Activated naive CD8-positive, alpha-beta T cell treated with anti-CD3 and anti-CD28 coated beads, Interleukin-2, amount 10 ng/mL, durations not matched to agents 7 days and 5 days (primary cell): ENCODE results near the gene PLEKHH1. TPM values are rescaled to one million over a fixed set of nuclear protein-coding genes. Genes with fewer than 3 reads are reported as not detected.
"Not testable (repeated sequence)": the region's sequence is repeated elsewhere in the genome, so short reads cannot be mapped to it uniquely, and the experiment has no call there.

Source experiments
- ATAC-seq: fragments of 150-1000 bp; cut with Tn5 transposase; one replicate; pipeline ENCODE4 v1.10.0; 2021; ENCODE audit warnings: low read depth, moderate library complexity
- POLR2A ChIA-PET: fragments of 350-600 bp; sonication (Branson Sonifier 250); formaldehyde crosslinking; loops from one replicate; lab custom pipeline; 2021; ENCODE audit warnings: antibody characterized with exemption; lab: Charles Lee
- DNase-seq: peaks from one replicate; pipeline ENCODE4 v3.0.0; 2021
- H3K27ac Mint-ChIP-seq: one replicate; pipeline ENCODE4 v1.8.0; 2022; ENCODE audit warnings: mild to moderate bottlenecking, mixed read lengths
- H3K27me3 Mint-ChIP-seq: one replicate; pipeline ENCODE4 v1.8.0; 2022; ENCODE audit warnings: mild to moderate bottlenecking, moderate library complexity, mixed read lengths
- H3K36me3 Mint-ChIP-seq: one replicate; pipeline ENCODE4 v1.8.0; 2021; ENCODE audit warnings: mild to moderate bottlenecking, mixed read lengths
- H3K4me1 Mint-ChIP-seq: one replicate; pipeline ENCODE4 v1.8.0; 2021; ENCODE audit warnings: mixed read lengths
- H3K4me3 Mint-ChIP-seq: one replicate; pipeline ENCODE4 v1.8.0; 2022; ENCODE audit warnings: mild to moderate bottlenecking, moderate library complexity, mixed read lengths
- H3K9me3 Mint-ChIP-seq: one replicate; pipeline ENCODE4 v1.8.0; 2021; ENCODE audit warnings: mixed read lengths
- total RNA-seq, 2 experiments: library from RNA; stranded (reverse); gene quantifications; one replicate each; pipeline ENCODE4 v1.2.3, GENCODE V29; 2021

PLEKHH1 gene
- total RNA-seq, 2 experiments from 2014 or later = 0.68 to 1.0 TPM

GRCh38 chr14:67528276-67528675 lies 4.8 kb upstream of the PLEKHH1 start:
- H3K27me3 Mint-ChIP-seq = peaks cover 58% of the 10 kb centered on the region
- peaks cover 5% of the 10 kb centered on the region for H3K4me1 Mint-ChIP-seq
- H3K36me3 Mint-ChIP-seq = no peaks in the 10 kb centered on the region
- H3K4me3 Mint-ChIP-seq = no peak overlapping the region
- DNase-seq = no peak
- ATAC-seq = no peak
- no peaks in the 10 kb centered on the region for H3K9me3 Mint-ChIP-seq
- H3K27ac Mint-ChIP-seq = no peak overlapping the region
- POLR2A ChIA-PET = interaction anchor here (1.1 kb wide), 1 partner anchor 72 kb away, joined by 4 read pairs; the partner anchor contains the start of gene PIGH

GRCh38 chr14:67529947-67530935 lies 2.8 kb upstream of the PLEKHH1 start:
- H3K4me1 Mint-ChIP-seq = peaks cover 6% of the 10 kb centered on the region
- POLR2A ChIA-PET = no interaction called here
- H3K27me3 Mint-ChIP-seq = peaks cover 61% of the 10 kb centered on the region
- DNase-seq = no peak
- no peak for ATAC-seq
- no peak overlapping the region for H3K27ac Mint-ChIP-seq
- no peak overlapping the region for H3K4me3 Mint-ChIP-seq
- H3K9me3 Mint-ChIP-seq = no peaks in the 10 kb centered on the region
- H3K36me3 Mint-ChIP-seq = no peaks in the 10 kb centered on the region

GRCh38 chr14:67532606-67532997 lies 488 bp upstream of the PLEKHH1 start:
- H3K9me3 Mint-ChIP-seq = no peaks in the 10 kb centered on the region
- no peak for DNase-seq
- no peak for ATAC-seq
- H3K4me3 Mint-ChIP-seq = peak overlapping the region; percentile 50
- POLR2A ChIA-PET = interaction anchor here (1.3 kb wide), 1 partner anchor 44 kb away, joined by 4 read pairs; the partner anchor contains the start of gene TMEM229B
- H3K27me3 Mint-ChIP-seq = peaks cover 60% of the 10 kb centered on the region
- H3K36me3 Mint-ChIP-seq = no peaks in the 10 kb centered on the region
- H3K27ac Mint-ChIP-seq = no peak overlapping the region
- H3K4me1 Mint-ChIP-seq = peaks cover 5% of the 10 kb centered on the region

DNA sequence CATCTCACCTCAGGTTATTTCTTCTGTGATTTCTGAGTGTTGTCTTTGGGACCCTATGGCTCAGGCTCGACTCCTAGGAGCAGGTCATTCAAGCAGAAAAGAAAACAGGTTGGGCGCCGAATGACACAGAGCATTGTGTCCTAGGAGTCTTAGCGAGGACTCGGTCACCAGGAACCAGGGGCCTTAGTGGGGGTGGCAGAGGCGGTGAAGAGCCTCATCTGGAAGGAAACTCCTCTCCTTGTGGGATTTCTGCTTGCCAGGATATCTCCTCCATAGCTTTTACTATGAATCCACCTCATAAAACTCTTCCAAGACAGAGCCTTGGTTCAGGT lies 630 bp downstream of the PLEKHH1 start:
- Mint-ChIP-seq H3K4me3 (peak overlapping the region; percentile 69), H3K36me3 (no peaks in the 10 kb centered on the region), H3K4me1 (peaks cover 7% of the 10 kb centered on the region), H3K27ac (no peak overlapping the region), H3K27me3 (peaks cover 62% of the 10 kb centered on the region), H3K9me3 (no peaks in the 10 kb centered on the region)
- DNase-seq = no peak
- no peak for ATAC-seq
- POLR2A ChIA-PET = interaction anchor here (1.3 kb wide), 1 partner anchor 45 kb away, joined by 4 read pairs; the partner anchor contains the start of gene TMEM229B

DNA sequence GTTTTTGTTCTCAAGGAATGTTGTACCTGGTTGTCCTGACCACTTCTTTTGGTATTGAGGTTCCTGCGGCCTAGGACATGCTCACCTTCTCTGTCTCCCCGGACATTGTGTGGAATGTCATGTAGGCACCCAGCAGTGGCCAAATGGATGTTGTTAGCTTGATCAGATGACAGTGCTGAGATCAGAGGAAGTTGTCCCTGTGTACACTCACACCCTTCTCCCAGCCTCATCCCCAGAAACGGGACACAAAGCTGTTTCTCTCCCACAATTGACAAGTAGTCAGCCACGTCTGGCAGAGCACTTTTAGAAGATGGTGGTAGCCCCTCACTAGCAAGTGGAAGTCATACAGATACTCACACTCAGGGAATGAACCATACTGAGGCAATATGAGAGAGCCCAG lies 3.0 kb downstream of the PLEKHH1 start:
- Mint-ChIP-seq H3K27ac (no peak overlapping the region), H3K4me3 (no peak overlapping the region), H3K9me3 (no peaks in the 10 kb centered on the region), H3K4me1 (peaks cover 7% of the 10 kb centered on the region), H3K27me3 (peaks cover 55% of the 10 kb centered on the region), H3K36me3 (no peaks in the 10 kb centered on the region)
- DNase-seq = no peak
- POLR2A ChIA-PET = no interaction called here
- no peak for ATAC-seq

DNA sequence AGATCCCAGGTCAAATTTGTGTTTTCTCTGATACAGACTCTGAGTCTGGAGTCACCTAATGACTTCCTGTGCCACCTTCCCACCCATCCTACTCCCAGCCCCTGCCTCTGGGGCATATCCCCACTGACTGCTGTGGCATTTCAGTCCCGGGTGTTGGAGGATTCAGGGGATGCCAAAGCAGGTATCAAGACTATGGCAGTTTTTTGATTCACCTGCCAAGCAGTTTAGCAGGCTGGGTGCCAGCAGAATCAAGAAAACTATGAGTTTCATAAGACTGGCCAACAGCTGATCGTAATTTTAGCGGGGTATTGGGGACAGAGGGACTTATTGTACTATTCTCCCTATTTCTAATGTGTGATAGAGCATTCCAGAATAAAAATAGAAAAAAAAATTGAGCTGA lies 4.6 kb downstream of the PLEKHH1 start:
- POLR2A ChIA-PET = no interaction called here
- ATAC-seq = no peak
- no peak overlapping the region for H3K27ac Mint-ChIP-seq
- H3K27me3 Mint-ChIP-seq = peaks cover 51% of the 10 kb centered on the region
- H3K36me3 Mint-ChIP-seq = no peaks in the 10 kb centered on the region
- DNase-seq = no peak
- H3K4me3 Mint-ChIP-seq = no peak overlapping the region
- H3K4me1 Mint-ChIP-seq = peaks cover 6% of the 10 kb centered on the region
- no peaks in the 10 kb centered on the region for H3K9me3 Mint-ChIP-seq

DNA sequence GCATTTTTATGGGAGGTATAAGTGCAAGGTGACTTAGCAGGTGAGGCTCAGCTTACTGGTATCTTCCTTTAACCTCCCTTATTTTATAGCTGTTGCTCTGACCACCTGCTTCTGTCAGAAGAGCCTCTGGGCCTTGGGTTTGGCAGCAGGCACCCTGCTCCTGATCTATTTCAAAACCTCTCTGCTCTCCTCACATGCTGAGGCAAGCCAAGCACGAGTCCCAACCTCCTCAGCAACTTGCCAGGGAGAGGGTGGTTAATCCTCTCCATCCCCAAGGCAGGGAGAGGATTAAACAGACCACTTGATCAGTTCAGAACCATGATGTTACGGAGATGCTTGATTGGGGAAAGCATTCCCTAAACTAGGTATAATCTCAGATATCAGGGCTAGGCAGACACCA lies 5.4 kb downstream of the PLEKHH1 start:
- ATAC-seq = no peak
- Mint-ChIP-seq H3K36me3 (no peaks in the 10 kb centered on the region), H3K27ac (no peak overlapping the region), H3K4me1 (peaks cover 6% of the 10 kb centered on the region), H3K9me3 (no peaks in the 10 kb centered on the region), H3K27me3 (peaks cover 52% of the 10 kb centered on the region), H3K4me3 (no peak overlapping the region)
- no peak for DNase-seq
- POLR2A ChIA-PET = no interaction called here

GRCh38 chr14:67539116-67539515 lies 6.0 kb downstream of the PLEKHH1 start:
- H3K4me1 Mint-ChIP-seq = peaks cover 5% of the 10 kb centered on the region
- no peaks in the 10 kb centered on the region for H3K9me3 Mint-ChIP-seq
- peaks cover 52% of the 10 kb centered on the region for H3K27me3 Mint-ChIP-seq
- no peak overlapping the region for H3K27ac Mint-ChIP-seq
- POLR2A ChIA-PET = no interaction called here
- H3K4me3 Mint-ChIP-seq = no peak overlapping the region
- no peak for DNase-seq
- no peaks in the 10 kb centered on the region for H3K36me3 Mint-ChIP-seq
- no peak for ATAC-seq

- POLR2A ChIA-PET = no interaction called here
- H3K4me1 Mint-ChIP-seq = peaks cover 5% of the 10 kb centered on the region
- H3K4me3 Mint-ChIP-seq = peak overlapping the region; percentile 39
- no peak for ATAC-seq
- DNase-seq = peak; percentile 15
- H3K27me3 Mint-ChIP-seq = peaks cover 52% of the 10 kb centered on the region
- H3K9me3 Mint-ChIP-seq = peaks cover 2% of the 10 kb centered on the region
- peaks cover 4% of the 10 kb centered on the region for H3K36me3 Mint-ChIP-seq
- H3K27ac Mint-ChIP-seq = no peak overlapping the region
Measured at GRCh38 chr14:67541448-67542387, 8.6 kb downstream of the PLEKHH1 start.

GRCh38 chr14:67542620-67543019 lies 9.5 kb downstream of the PLEKHH1 start:
- ATAC-seq, H3K27ac Mint-ChIP-seq, H3K9me3 Mint-ChIP-seq, H3K4me1 Mint-ChIP-seq, POLR2A ChIA-PET, H3K4me3 Mint-ChIP-seq, H3K36me3 Mint-ChIP-seq: not testable (repeated sequence)
- H3K27me3 Mint-ChIP-seq = peaks cover 50% of the 10 kb centered on the region
- peak; percentile 2 for DNase-seq

DNA sequence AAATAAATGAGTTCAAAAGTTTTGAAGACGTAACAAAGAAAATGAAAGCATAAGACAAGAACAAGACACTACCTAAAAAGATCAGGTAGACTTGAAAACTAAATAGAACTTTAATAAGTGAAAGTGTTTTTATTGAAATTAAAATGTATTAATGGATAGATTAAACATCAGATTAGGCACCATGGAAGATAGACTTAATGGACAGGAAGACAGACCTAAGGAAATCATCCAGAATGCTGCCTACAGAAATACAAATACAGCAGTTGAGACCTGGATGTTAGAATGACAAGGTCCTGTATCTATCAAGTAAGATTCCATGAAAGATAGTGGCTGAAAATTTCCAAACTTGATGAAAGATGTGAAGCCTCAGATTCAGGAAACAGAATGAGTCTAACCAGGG lies 11.5 kb downstream of the PLEKHH1 start:
- ATAC-seq (no peak), DNase-seq (no peak)
- Mint-ChIP-seq H3K4me1 (peaks cover 3% of the 10 kb centered on the region), H3K4me3 (no peak overlapping the region), H3K9me3 (peaks cover 2% of the 10 kb centered on the region), H3K36me3 (peaks cover 4% of the 10 kb centered on the region), H3K27me3 (peaks cover 38% of the 10 kb centered on the region), H3K27ac (no peak overlapping the region)
- POLR2A ChIA-PET = no interaction called here

GRCh38 chr14:67547224-67547780 lies 14.2 kb downstream of the PLEKHH1 start:
- ATAC-seq = no peak
- H3K4me3 Mint-ChIP-seq = no peak overlapping the region
- H3K27me3 Mint-ChIP-seq = peaks cover 23% of the 10 kb centered on the region

DNA sequence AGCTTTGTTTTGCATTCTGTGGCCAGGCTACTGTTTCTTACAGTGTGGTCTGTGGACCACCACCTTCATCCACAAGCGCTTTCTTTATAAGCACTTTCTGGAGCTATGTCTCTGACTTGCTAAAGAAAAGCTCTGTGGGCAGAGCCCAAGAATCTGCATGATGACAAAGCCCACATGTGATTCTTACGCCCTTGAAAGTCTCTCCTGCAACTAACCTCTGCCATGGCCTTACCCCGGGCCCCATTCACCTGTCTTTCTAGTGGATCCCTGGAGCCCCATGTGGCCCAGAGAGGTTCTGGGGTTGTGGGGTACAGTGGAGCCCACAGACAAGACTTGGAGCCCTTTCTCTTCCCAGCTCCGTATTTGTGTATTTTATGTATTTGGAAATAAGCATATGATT lies 16.6 kb downstream of the PLEKHH1 start:
- Mint-ChIP-seq H3K4me1 (no peaks in the 10 kb centered on the region), H3K36me3 (no peaks in the 10 kb centered on the region), H3K27ac (no peak overlapping the region), H3K9me3 (peaks cover under 1% of the 10 kb centered on the region), H3K4me3 (no peak overlapping the region), H3K27me3 (peaks cover 16% of the 10 kb centered on the region)
- no peak for ATAC-seq
- POLR2A ChIA-PET = no interaction called here
- DNase-seq = no peak

More at GRCh38 chr14:67547224-67547780, 14.2 kb downstream of the PLEKHH1 start:
- H3K9me3 Mint-ChIP-seq = peaks cover 2% of the 10 kb centered on the region
- H3K4me1 Mint-ChIP-seq = no peaks in the 10 kb centered on the region
- no peak overlapping the region for H3K27ac Mint-ChIP-seq
- DNase-seq = no peak
- POLR2A ChIA-PET = no interaction called here
- peaks cover 4% of the 10 kb centered on the region for H3K36me3 Mint-ChIP-seq
